Ascending aorta (tissue), 2 donors: ENCODE results near the gene NEBL. TPM values are rescaled to one million over a fixed set of nuclear protein-coding genes. Genes with fewer than 3 reads are reported as not detected.

ENCODE experiments used
- DNase-seq, 2 donors: peaks; one replicate each; pipeline ENCODE4 v3.0.0-alpha.2; 2019; ENCODE audit warnings: low spot score in 2 of 2
- H3K27ac ChIP-seq, 2 donors: fragments of 200-600 bp; sonication (generic); one replicate each; pipeline ENCODE4 v1.5.1; 2016 to 2017; ENCODE audit warnings: mild to moderate bottlenecking in 1 of 2
- H3K27me3 ChIP-seq: fragments of 200-600 bp; sonication (generic); one replicate; pipeline ENCODE4 v1.5.1; 2017
- H3K36me3 ChIP-seq, 2 donors: fragments of 200-600 bp; sonication (generic); one replicate each; pipeline ENCODE4 v1.5.1; 2016
- H3K4me1 ChIP-seq, 2 donors: fragments of 200-600 bp; sonication (generic); one replicate each; pipeline ENCODE4 v1.5.1; 2016 to 2017; ENCODE audit warnings: mild to moderate bottlenecking in 1 of 2
- H3K4me3 ChIP-seq, 2 donors: fragments of 200-600 bp; sonication (generic); one replicate each; pipeline ENCODE4 v1.5.1; 2016 to 2017; ENCODE audit warnings: mild to moderate bottlenecking in 1 of 2
- H3K9me3 ChIP-seq, 2 donors: fragments of 200-600 bp; sonication (generic); one replicate each; pipeline ENCODE4 v1.5.1; 2016
- CTCF ChIP-seq, 3 experiments: fragments of 200-600 bp in 2 of 3; fragments of 450-650 bp in 1 of 3; sonication (generic) in 2 of 3; IDR thresholded peaks; one replicate each; pipeline ENCODE4 v1.5.1; 2016 to 2019; ENCODE audit warnings: antibody characterized with exemption in 3 of 3, mild to moderate bottlenecking in 1 of 3, moderate library complexity in 1 of 3
- intact Hi-C: fragments of 100-400 bp; cut with DNase I; formaldehyde crosslinking; loops from one replicate; pipeline ENCODE4 v1.15.1; 2023
- total RNA-seq: library from RNA; depleted of rRNA; stranded (reverse); fragments of >200 nt; gene quantifications from one replicate; pipeline ENCODE4 v1.1.0, GENCODE V29; 2016

NEBL gene
- total RNA-seq, 1 donor from 2014 or later = 0.21 TPM

DNA sequence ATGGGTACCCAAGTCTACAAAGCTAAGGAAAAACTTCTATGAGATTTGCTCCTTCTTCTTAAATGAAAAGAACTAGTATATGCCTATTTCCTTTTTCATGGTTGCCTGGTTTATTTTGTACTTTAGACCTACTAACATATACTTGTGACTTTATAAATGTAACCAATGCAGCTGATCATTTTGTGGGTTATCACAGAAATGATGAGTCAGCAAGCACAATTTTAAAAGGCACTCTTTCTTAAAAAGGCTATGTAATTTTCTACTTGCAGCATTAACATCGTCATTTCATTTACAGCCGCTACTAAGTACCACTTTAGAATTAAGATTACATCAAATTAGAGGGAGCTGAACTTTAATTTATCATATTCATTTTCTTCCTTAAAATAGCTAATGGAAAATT, 13.6 kb downstream of the NEBL start:
- H3K27ac ChIP-seq = no peak overlapping the region
- no peaks in the 10 kb centered on the region for H3K36me3 ChIP-seq
- H3K4me3 ChIP-seq = no peak overlapping the region
- H3K9me3 ChIP-seq = no peaks in the 10 kb centered on the region
- intact Hi-C loops = no loop called here
- no peak for TF ChIP-seq CTCF (IDR thresholded peaks at IDR 0.05)
- H3K27me3 ChIP-seq = no peaks in the 10 kb centered on the region
- H3K4me1 ChIP-seq = no peaks in the 10 kb centered on the region
- no peak for DNase-seq

GRCh38 chr10:20882091-20882490, 15.0 kb downstream of the NEBL start:
- Histone ChIP-seq H3K27ac (no peak overlapping the region), H3K9me3 (no peaks in the 10 kb centered on the region), H3K4me3 (no peak overlapping the region), H3K4me1 (no peaks in the 10 kb centered on the region), H3K36me3 (no peaks in the 10 kb centered on the region), H3K27me3 (no peaks in the 10 kb centered on the region)
- intact Hi-C loops = no loop called here
- TF ChIP-seq CTCF (IDR thresholded peaks at IDR 0.05) = no peak
- no peak for DNase-seq

DNA sequence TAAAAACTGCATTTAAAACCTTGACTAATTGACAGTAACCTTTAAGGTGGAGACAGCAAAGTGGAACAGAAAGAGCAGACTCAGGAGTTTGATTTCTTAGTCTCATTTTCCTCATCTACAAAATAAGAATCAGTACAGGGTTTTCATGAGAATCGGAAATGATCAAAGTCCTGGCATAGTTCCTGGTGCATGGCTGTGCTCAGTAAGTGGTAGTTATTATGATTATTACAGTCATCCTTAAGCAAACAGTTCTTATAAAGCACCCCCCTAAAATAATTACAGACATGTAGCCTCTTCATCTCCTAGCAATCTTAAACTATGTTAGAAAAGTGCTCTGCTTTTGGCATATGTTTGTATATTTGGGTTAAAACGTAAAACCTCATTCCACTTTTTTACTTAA, 18.0 kb downstream of the NEBL start:
- intact Hi-C loops = no loop called here
- Histone ChIP-seq H3K4me3 (no peak overlapping the region), H3K9me3 (no peaks in the 10 kb centered on the region), H3K36me3 (no peaks in the 10 kb centered on the region), H3K27me3 (no peaks in the 10 kb centered on the region), H3K27ac (no peak overlapping the region), H3K4me1 (no peaks in the 10 kb centered on the region)
- TF ChIP-seq CTCF (IDR thresholded peaks at IDR 0.05) = no peak
- no peak for DNase-seq

- Histone ChIP-seq H3K27ac (no peak overlapping the region), H3K36me3 (no peaks in the 10 kb centered on the region), H3K27me3 (no peaks in the 10 kb centered on the region), H3K4me3 (no peak overlapping the region), H3K9me3 (no peaks in the 10 kb centered on the region), H3K4me1 (no peaks in the 10 kb centered on the region)
- intact Hi-C loops = no loop called here
- no peak for TF ChIP-seq CTCF (IDR thresholded peaks at IDR 0.05)
- DNase-seq = no peak
Measured at GRCh38 chr10:20877986-20878983, 18.8 kb downstream of the NEBL start.

GRCh38 chr10:20877554-20877953, 19.6 kb downstream of the NEBL start:
- no peak for DNase-seq
- Histone ChIP-seq H3K4me1 (no peaks in the 10 kb centered on the region), H3K9me3 (no peaks in the 10 kb centered on the region), H3K27me3 (no peaks in the 10 kb centered on the region), H3K36me3 (no peaks in the 10 kb centered on the region), H3K4me3 (no peak overlapping the region), H3K27ac (no peak overlapping the region)
- intact Hi-C loops = no loop called here
- TF ChIP-seq CTCF (IDR thresholded peaks at IDR 0.05) = no peak
